K562 (cell line): ENCODE results near the gene NR3C1. TPM values are rescaled to one million over a fixed set of nuclear protein-coding genes. Genes with fewer than 3 reads are reported as not detected.

Source experiments
- CHD2 ChIP-seq: IDR thresholded peaks from 2 replicates; pipeline ENCODE4 v1.6.1; 2011; ENCODE audit warnings: low read depth, low read length
- CLOCK ChIP-seq: fragments of 250-450 bp; sonication (Bioruptor Pico); IDR thresholded peaks from 2 replicates; pipeline ENCODE4 v1.4.0; 2020; ENCODE audit warnings: mild to moderate bottlenecking, moderate library complexity, borderline replicate concordance
- CREB5 ChIP-seq: fragments of 250-450 bp; sonication (Bioruptor Pico); IDR thresholded peaks from 2 replicates; pipeline ENCODE4 v1.5.0; 2020; ENCODE audit warnings: mild to moderate bottlenecking
- HMG20B ChIP-seq: fragments of 250-450 bp; sonication (Bioruptor Pico); IDR thresholded peaks from 2 replicates; pipeline ENCODE4 v1.5.0; 2021; ENCODE audit warnings: mild to moderate bottlenecking
- HSF4 ChIP-seq: fragments of 250-450 bp; sonication (Bioruptor Pico); IDR thresholded peaks from 2 replicates; pipeline ENCODE4 v2.1.2; 2022; ENCODE audit warnings: mild to moderate bottlenecking, moderate library complexity, borderline replicate concordance
- NFYB ChIP-seq: IDR thresholded peaks from 2 replicates; pipeline ENCODE4 v1.6.1; 2011; ENCODE audit warnings: mild to moderate bottlenecking, moderate library complexity; ENCODE audit not compliant: insufficient read length; ENCODE audit errors: extremely low read depth
- NR2C1 ChIP-seq, 2 experiments: fragments of 450-650 bp; IDR thresholded peaks; 2 replicates each; pipeline ENCODE4 v1.6.1; 2017; ENCODE audit warnings: mild to moderate bottlenecking in 2 of 2, antibody characterized with exemption in 1 of 2, inconsistent platforms in 1 of 2, missing compliant biosample characterization in 1 of 2, missing genetic modification characterization in 1 of 2
- NR3C1 ChIP-seq: sonication (generic); formaldehyde crosslinking; IDR thresholded peaks from 2 replicates; pipeline ENCODE4 v1.8.1; 2022; ENCODE audit warnings: missing genetic modification reagents
- POLR2AphosphoS2 ChIP-seq: IDR thresholded peaks from 2 replicates; pipeline ENCODE4 v1.6.1; 2012; ENCODE audit warnings: low read length, improper control_type of control experiment
- RBFOX2 ChIP-seq: fragments of 200-400 bp; formaldehyde crosslinking; IDR thresholded peaks from 2 replicates; pipeline ENCODE4 v1.6.1; 2017; ENCODE audit warnings: low read depth, mild to moderate bottlenecking, low read length, moderate library complexity
- SMARCA4 ChIP-seq: fragments of 450-650 bp; IDR thresholded peaks from 2 replicates; pipeline ENCODE4 v1.6.1; 2016
- ZFPM2 ChIP-seq: fragments of 250-450 bp; sonication (Bioruptor Pico); IDR thresholded peaks from 2 replicates; pipeline ENCODE4 v1.5.1; 2022; ENCODE audit warnings: mild to moderate bottlenecking
- ZNF57 ChIP-seq: fragments of 450-650 bp; formaldehyde crosslinking; IDR thresholded peaks from 2 replicates; pipeline ENCODE4 v1.4.0; 2020; ENCODE audit warnings: mild to moderate bottlenecking, moderate library complexity
- ZNF764 ChIP-seq: fragments of 250-450 bp; sonication (Bioruptor Pico); IDR thresholded peaks from 2 replicates; pipeline ENCODE4 v1.4.0; 2020; ENCODE audit warnings: low read depth, mild to moderate bottlenecking, moderate library complexity
- ZNF778 ChIP-seq: fragments of 450-650 bp; formaldehyde crosslinking; IDR thresholded peaks from 2 replicates; pipeline ENCODE4 v1.4.0; 2020; ENCODE audit warnings: mild to moderate bottlenecking, moderate library complexity
- polyA plus RNA-seq, 8 experiments: library from polyadenylated mRNA; depleted of rRNA in 4 of 8; stranded (reverse) in 5 of 8; unstranded in 3 of 8; fragments of >200 nt; fragmentation: Nextera tagmentation in 2 of 8; fragmentation: Illumina TruSeq in 1 of 8; extraction: Ambion mirVana in 2 of 8; extraction: Trizol in 1 of 8; gene quantifications; 2 replicates each; pipeline versions ENCODE4 v1.2.1 to v1.2.3, GENCODE V29; 2011 to 2014; ENCODE audit warnings: inconsistent platforms in 1 of 8, missing spikeins in 1 of 8
- total RNA-seq, 7 experiments: library from RNA; depleted of rRNA in 6 of 7; stranded (reverse); fragments of >200 nt in 6 of 7; fragmentation: Illumina TruSeq in 2 of 7; extraction: Trizol in 2 of 7; gene quantifications; 2 replicates each; pipeline versions ENCODE4 v1.2.1 to v1.2.3, GENCODE V29; 2011 to 2021; ENCODE audit warnings: low replicate concordance in 1 of 7
- TF ChIP-seq, protein P1 (sequence below): fragments of 250-450 bp; sonication (Bioruptor Pico); IDR thresholded peaks from 2 replicates; pipeline ENCODE4 v1.9.0; 2021; ENCODE audit warnings: mild to moderate bottlenecking, inconsistent platforms
- TF ChIP-seq, protein P2 (sequence below): sonication (generic); formaldehyde crosslinking; IDR thresholded peaks from 2 replicates; pipeline ENCODE4 v1.8.0; 2023; ENCODE audit warnings: mild to moderate bottlenecking, missing genetic modification reagents

Gene NR3C1
- total and polyA plus RNA-seq, 9 of the 15 experiments (the other 6 are each of a cell fraction or from before 2014, with no cell fraction given) = 8.2 to 36.0 (median 15.0) TPM

- TF ChIP-seq, protein P1, sequence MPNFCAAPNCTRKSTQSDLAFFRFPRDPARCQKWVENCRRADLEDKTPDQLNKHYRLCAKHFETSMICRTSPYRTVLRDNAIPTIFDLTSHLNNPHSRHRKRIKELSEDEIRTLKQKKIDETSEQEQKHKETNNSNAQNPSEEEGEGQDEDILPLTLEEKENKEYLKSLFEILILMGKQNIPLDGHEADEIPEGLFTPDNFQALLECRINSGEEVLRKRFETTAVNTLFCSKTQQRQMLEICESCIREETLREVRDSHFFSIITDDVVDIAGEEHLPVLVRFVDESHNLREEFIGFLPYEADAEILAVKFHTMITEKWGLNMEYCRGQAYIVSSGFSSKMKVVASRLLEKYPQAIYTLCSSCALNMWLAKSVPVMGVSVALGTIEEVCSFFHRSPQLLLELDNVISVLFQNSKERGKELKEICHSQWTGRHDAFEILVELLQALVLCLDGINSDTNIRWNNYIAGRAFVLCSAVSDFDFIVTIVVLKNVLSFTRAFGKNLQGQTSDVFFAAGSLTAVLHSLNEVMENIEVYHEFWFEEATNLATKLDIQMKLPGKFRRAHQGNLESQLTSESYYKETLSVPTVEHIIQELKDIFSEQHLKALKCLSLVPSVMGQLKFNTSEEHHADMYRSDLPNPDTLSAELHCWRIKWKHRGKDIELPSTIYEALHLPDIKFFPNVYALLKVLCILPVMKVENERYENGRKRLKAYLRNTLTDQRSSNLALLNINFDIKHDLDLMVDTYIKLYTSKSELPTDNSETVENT (CRISPR knock-in tag) = no peak; the same call in 1 of the 2 replicates
- TF ChIP-seq NFYB (no peak), NR3C1 (CRISPR knock-in tag) (no peak), ZNF764 (no peak), CREB5 (CRISPR knock-in tag) (no peak), POLR2AphosphoS2 (no peak), ZNF57 (CRISPR knock-in tag) (no peak), CLOCK (CRISPR knock-in tag) (no peak), RBFOX2 (peak; percentile 92), ZFPM2 (no peak), SMARCA4 (no peak), ZNF778 (CRISPR knock-in tag) (no peak), CHD2 (no peak; the same call in 1 of the 2 replicates), HMG20B (no peak), NR2C1 (IDR thresholded peaks at IDR 0.05) (peak; percentile 89), NR2C1 (tag; IDR thresholded peaks at IDR 0.05) (peak; percentile 88), HSF4 (CRISPR knock-in tag) (no peak)
- TF ChIP-seq, protein P2, sequence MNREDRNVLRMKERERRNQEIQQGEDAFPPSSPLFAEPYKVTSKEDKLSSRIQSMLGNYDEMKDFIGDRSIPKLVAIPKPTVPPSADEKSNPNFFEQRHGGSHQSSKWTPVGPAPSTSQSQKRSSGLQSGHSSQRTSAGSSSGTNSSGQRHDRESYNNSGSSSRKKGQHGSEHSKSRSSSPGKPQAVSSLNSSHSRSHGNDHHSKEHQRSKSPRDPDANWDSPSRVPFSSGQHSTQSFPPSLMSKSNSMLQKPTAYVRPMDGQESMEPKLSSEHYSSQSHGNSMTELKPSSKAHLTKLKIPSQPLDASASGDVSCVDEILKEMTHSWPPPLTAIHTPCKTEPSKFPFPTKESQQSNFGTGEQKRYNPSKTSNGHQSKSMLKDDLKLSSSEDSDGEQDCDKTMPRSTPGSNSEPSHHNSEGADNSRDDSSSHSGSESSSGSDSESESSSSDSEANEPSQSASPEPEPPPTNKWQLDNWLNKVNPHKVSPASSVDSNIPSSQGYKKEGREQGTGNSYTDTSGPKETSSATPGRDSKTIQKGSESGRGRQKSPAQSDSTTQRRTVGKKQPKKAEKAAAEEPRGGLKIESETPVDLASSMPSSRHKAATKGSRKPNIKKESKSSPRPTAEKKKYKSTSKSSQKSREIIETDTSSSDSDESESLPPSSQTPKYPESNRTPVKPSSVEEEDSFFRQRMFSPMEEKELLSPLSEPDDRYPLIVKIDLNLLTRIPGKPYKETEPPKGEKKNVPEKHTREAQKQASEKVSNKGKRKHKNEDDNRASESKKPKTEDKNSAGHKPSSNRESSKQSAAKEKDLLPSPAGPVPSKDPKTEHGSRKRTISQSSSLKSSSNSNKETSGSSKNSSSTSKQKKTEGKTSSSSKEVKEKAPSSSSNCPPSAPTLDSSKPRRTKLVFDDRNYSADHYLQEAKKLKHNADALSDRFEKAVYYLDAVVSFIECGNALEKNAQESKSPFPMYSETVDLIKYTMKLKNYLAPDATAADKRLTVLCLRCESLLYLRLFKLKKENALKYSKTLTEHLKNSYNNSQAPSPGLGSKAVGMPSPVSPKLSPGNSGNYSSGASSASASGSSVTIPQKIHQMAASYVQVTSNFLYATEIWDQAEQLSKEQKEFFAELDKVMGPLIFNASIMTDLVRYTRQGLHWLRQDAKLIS (CRISPR knock-in tag) = peak; percentile 89; the same call in 1 of the 2 replicates
These were observed 1.8 kb upstream of the NR3C1 start (continued) for GRCh38 chr5:143405063-143405848.
